A549 (cell line): ENCODE results near the gene ADAM12. TPM values are rescaled to one million over a fixed set of nuclear protein-coding genes. Genes with fewer than 3 reads are reported as not detected.
A peak's percentile ranks its signal among the peaks of the same experiment; 100 is the strongest.

Experiments used
- ATAC-seq, 2 experiments: fragments of 200-7000 bp in 1 of 2; fragments of >200 bp in 1 of 2; cut with Nextera tagmentation in 1 of 2; cut with Tn5 transposase in 1 of 2; 3 replicates each; pipeline versions ENCODE4 v1.8.0 to v1.9.1; 2018 to 2020; ENCODE audit warnings: mild to moderate bottlenecking in 1 of 2, moderate library complexity in 1 of 2
- CTCF ChIA-PET: fragments of 300-600 bp; sonication (Branson Sonifier 250); formaldehyde crosslinking; extraction: SDS; loops from one replicate; lab custom pipeline; 2021; ENCODE audit warnings: antibody characterized with exemption, inconsistent platforms; lab: Yijun Ruan, JAX
- POLR2A ChIA-PET: fragments of 350-600 bp; formaldehyde crosslinking; extraction: SDS; loops from one replicate; lab custom pipeline; 2021; ENCODE audit warnings: antibody characterized with exemption, inconsistent platforms; lab: Yijun Ruan, JAX
- DNase-seq, 2 experiments: peaks; one replicate each; pipeline versions ENCODE4 v3.0.0 to v3.0.0-alpha.2; 2011 to 2016; ENCODE audit warnings: low read depth in 1 of 2, low spot score in 1 of 2
- FAIRE-seq: peaks from 2 replicates; lab custom pipeline; 2011; peaks lifted over from hg19 to GRCh38; lab: Jason Lieb, UNC
- H3K27ac ChIP-seq, 2 experiments: fragments of >200 bp; sonication (Bioruptor Twin); formaldehyde crosslinking; 3 replicates each; pipeline ENCODE4 v1.5.1; 2016 to 2017
- H3K4me1 ChIP-seq: fragments of >200 bp; sonication (Bioruptor Twin); formaldehyde crosslinking; 3 replicates; pipeline ENCODE4 v1.6.1; 2016
- H3K4me2 ChIP-seq: fragments of >200 bp; sonication (Bioruptor Twin); formaldehyde crosslinking; 3 replicates; pipeline ENCODE4 v1.6.1; 2016
- H3K4me3 ChIP-seq: fragments of >200 bp; sonication (Bioruptor Twin); formaldehyde crosslinking; 3 replicates; pipeline ENCODE4 v1.5.1; 2016
- H3K9me3 ChIP-seq: fragments of >200 bp; sonication (Bioruptor Twin); formaldehyde crosslinking; 3 replicates; pipeline ENCODE4 v1.6.1; 2016
- BCL3 ChIP-seq: fragments of >200 bp; sonication (Bioruptor Twin); formaldehyde crosslinking; IDR thresholded peaks from 3 replicates; pipeline ENCODE4 v1.6.1; 2016
- CTCF ChIP-seq: fragments of >200 bp; sonication (Bioruptor Twin); formaldehyde crosslinking; IDR thresholded peaks from 3 replicates; pipeline ENCODE4 v1.5.1; 2016
- E2F6 ChIP-seq: IDR thresholded peaks from 2 replicates; pipeline ENCODE4 v1.6.1; 2012; ENCODE audit warnings: low read depth, borderline replicate concordance
- EHF ChIP-seq: fragments of 250-450 bp; sonication (Bioruptor Pico); IDR thresholded peaks from 2 replicates; pipeline ENCODE4 v1.5.0; 2020; ENCODE audit warnings: mild to moderate bottlenecking
- EHMT2 ChIP-seq: fragments of 200-600 bp; sonication (generic); IDR thresholded peaks from 2 replicates; pipeline ENCODE4 v1.6.1; 2016; ENCODE audit warnings: antibody characterized with exemption, low read depth, mild to moderate bottlenecking, moderate library complexity
- ELK1 ChIP-seq: fragments of 150-350 bp; IDR thresholded peaks from 2 replicates; pipeline ENCODE4 v1.6.1; 2014; ENCODE audit warnings: low read depth, mild to moderate bottlenecking, low read length
- EP300 ChIP-seq, 2 experiments: fragments of >200 bp; sonication (Bioruptor Twin); formaldehyde crosslinking; IDR thresholded peaks; 2 replicates in 1 of 2; 3 replicates in 1 of 2; pipeline ENCODE4 v1.6.1; 2016 to 2017
- GATA3 ChIP-seq: IDR thresholded peaks from 2 replicates; pipeline ENCODE4 v1.6.1; 2012; ENCODE audit warnings: borderline replicate concordance
- HES2 ChIP-seq: fragments of >200 bp; sonication (Bioruptor Twin); formaldehyde crosslinking; IDR thresholded peaks from 2 replicates; pipeline ENCODE4 v1.6.1; 2016
- HOXB5 ChIP-seq: fragments of 250-450 bp; sonication (Bioruptor Pico); IDR thresholded peaks from 2 replicates; pipeline ENCODE4 v1.5.0; 2020; ENCODE audit warnings: mild to moderate bottlenecking, moderate library complexity
- KDM1A ChIP-seq: fragments of 200-600 bp; sonication (generic); IDR thresholded peaks from 2 replicates; pipeline ENCODE4 v1.6.1; 2016; ENCODE audit warnings: low read depth, mild to moderate bottlenecking
- MAFK ChIP-seq: fragments of 450-650 bp; IDR thresholded peaks from 2 replicates; pipeline ENCODE4 v1.6.1; 2014; ENCODE audit not compliant: partially characterized antibody
- NPAS2 ChIP-seq: fragments of 250-450 bp; sonication (Bioruptor Pico); IDR thresholded peaks from 2 replicates; pipeline ENCODE4 v1.8.0; 2022; ENCODE audit warnings: mild to moderate bottlenecking, moderate library complexity, borderline replicate concordance
- PHF8 ChIP-seq: fragments of 200-600 bp; sonication (generic); IDR thresholded peaks from 2 replicates; pipeline ENCODE4 v1.6.1; 2016; ENCODE audit warnings: low read depth, mild to moderate bottlenecking, antibody characterized with exemption, moderate library complexity, borderline replicate concordance
- RARB ChIP-seq: fragments of 250-450 bp; sonication (Bioruptor Pico); IDR thresholded peaks from 2 replicates; pipeline ENCODE4 v1.8.0; 2021; ENCODE audit warnings: mild to moderate bottlenecking, moderate library complexity
- SMC3 ChIP-seq: fragments of >200 bp; sonication (Bioruptor Twin); formaldehyde crosslinking; IDR thresholded peaks from 3 replicates; pipeline ENCODE4 v1.6.1; 2018; ENCODE audit warnings: inconsistent platforms
- SREBF2 ChIP-seq: fragments of 450-650 bp; IDR thresholded peaks from 2 replicates; pipeline ENCODE4 v1.6.1; 2014; ENCODE audit warnings: mild to moderate bottlenecking, moderate library complexity
- ZFP36 ChIP-seq: fragments of 450-650 bp; IDR thresholded peaks from 2 replicates; pipeline ENCODE4 v1.6.1; 2014; ENCODE audit warnings: borderline replicate concordance; ENCODE audit not compliant: partially characterized antibody
- ZNF302 ChIP-seq: fragments of 250-450 bp; sonication (Bioruptor Pico); IDR thresholded peaks from 2 replicates; pipeline ENCODE4 v1.9.0; 2021; ENCODE audit warnings: inconsistent platforms, mild to moderate bottlenecking, moderate library complexity
- WGBS: methylation state at CpG from one replicate; pipeline ENCODE4 v1.1.6; 2017; ENCODE audit errors: missing lambda C conversion rate; 5-methylcytosine and 5-hydroxymethylcytosine counted together
- polyA plus RNA-seq, 4 experiments: library from polyadenylated mRNA; depleted of rRNA in 3 of 4; stranded (reverse); fragments of >200 nt; fragmentation: RNase III in 1 of 4; extraction: RNeasy Plus Mini Kit Qiagen cat#74134 plus additional on column Dnase treatment in 1 of 4; gene quantifications; 2 replicates in 3 of 4; 3 replicates in 1 of 4; pipeline ENCODE4 v1.2.3, GENCODE V29; 2011 to 2017

ADAM12 gene
- polyA plus RNA-seq, 2 of the 4 experiments (the other 2 are of a cell fraction), result 1.6 to 4.8 TPM

- DNase-seq, result no peak
- no peak for TF ChIP-seq HES2
- Histone ChIP-seq H3K9me3 (no peaks in the 10 kb centered on the region; the same call in 2 of the 3 replicates), H3K4me3 (no peak overlapping the region), H3K4me2 (no peak overlapping the region), H3K27ac (no peak overlapping the region), H3K4me1 (peaks cover 1% of the 10 kb centered on the region; the same call in 1 of the 3 replicates)
- POLR2A ChIA-PET, result no interaction called here
- 85% methylated on average over 5 of the region's 5 CpGs for WGBS
- FAIRE-seq, result no peak
- CTCF ChIA-PET, result interaction anchor here (0.6 kb wide), 1 partner anchor 492 kb away, joined by 3 read pairs; no protein-coding TSS in a partner anchor
- no peak for ATAC-seq
Observed at GRCh38 chr10:125989791-125990190, 398.5 kb downstream of the ADAM12 start.

GRCh38 chr10:125985557-125986240 is 402.6 kb downstream of the ADAM12 start:
- Histone ChIP-seq H3K4me3 (no peak overlapping the region), H3K4me1 (peaks cover 27% of the 10 kb centered on the region; the same call in 2 of the 3 replicates), H3K9me3 (no peaks in the 10 kb centered on the region; the same call in 2 of the 3 replicates), H3K27ac (peak overlapping the region in 1 of 2 experiments; percentile 48; a peak in 2 of 6 replicates), H3K4me2 (no peak overlapping the region)
- CTCF ChIA-PET, result interaction anchor here (0.6 to 5.7 kb wide), 4 partner anchors 51 to 402 kb away, joined by 3 to 41 read pairs (median 4); partner anchors contain the start of gene ADAM12
- no peak for DNase-seq
- 70% methylated on average over 5 of the region's 5 CpGs for WGBS
- POLR2A ChIA-PET, result no interaction called here
- FAIRE-seq, result no peak
- no peak for ATAC-seq
- no peak for TF ChIP-seq EHMT2
- TF ChIP-seq KDM1A, result no peak
- TF ChIP-seq ELK1, result no peak

GRCh38 chr10:125984865-125985495 is 403.3 kb downstream of the ADAM12 start:
- ChIA-PET CTCF (interaction anchor here (0.6 to 5.7 kb wide), 6 partner anchors 11 to 518 kb away, joined by 3 to 58 read pairs (median 12); partner anchors contain the start of gene ADAM12), POLR2A (no interaction called here)
- WGBS, result 78% methylated on average over 6 of the region's 6 CpGs

GRCh38 chr10:125984346-125984745 is 403.9 kb downstream of the ADAM12 start:
- no peak overlapping the region for H3K4me3 ChIP-seq
- FAIRE-seq (no peak), ATAC-seq (peak in 1 of 2 experiments; percentile 29; a peak in 1 of 6 replicates)
- CTCF ChIA-PET, result interaction anchor here (0.7 to 5.7 kb wide), 7 partner anchors 11 to 765 kb away, joined by 3 to 58 read pairs (median 7); partner anchors contain the start of gene ADAM12
- POLR2A ChIA-PET, result no interaction called here
- WGBS, result 74% methylated on average over 4 of the region's 4 CpGs
- H3K9me3 ChIP-seq, result no peaks in the 10 kb centered on the region
- H3K4me1 ChIP-seq, result peaks cover 27% of the 10 kb centered on the region; the same call in 2 of the 3 replicates
- TF ChIP-seq MAFK (no peak), ZNF302 (no peak), RARB (CRISPR knock-in tag) (no peak), NPAS2 (CRISPR knock-in tag) (no peak), EHF (CRISPR knock-in tag) (no peak), ZFP36 (no peak), PHF8 (no peak), EHMT2 (no peak), EP300 (IDR thresholded peaks at IDR 0.05) (no peak), HES2 (no peak), CTCF (no peak), HOXB5 (no peak), GATA3 (no peak), SMC3 (no peak), E2F6 (no peak), SREBF2 (no peak)
- TF ChIP-seq, all 56 proteins: peak for 0
- peak in 1 of 2 experiments; percentile 29 for DNase-seq
- peak overlapping the region; percentile 8; the same call in 2 of the 3 replicates for H3K4me2 ChIP-seq
- H3K27ac ChIP-seq, result peak overlapping the region in 1 of 2 experiments; percentile 57; a peak in 4 of 6 replicates

More at GRCh38 chr10:125984865-125985495, 403.3 kb downstream of the ADAM12 start:
- Histone ChIP-seq H3K27ac (peak overlapping the region in 1 of 2 experiments; percentile 57; a peak in 3 of 6 replicates), H3K9me3 (no peaks in the 10 kb centered on the region), H3K4me3 (no peak overlapping the region), H3K4me2 (peak overlapping the region; percentile 8; the same call in 2 of the 3 replicates), H3K4me1 (peaks cover 27% of the 10 kb centered on the region; the same call in 2 of the 3 replicates)
- no peak for DNase-seq
- no peak for FAIRE-seq
- ATAC-seq, result no peak
- no peak for TF ChIP-seq BCL3
